A673 (cell line): ENCODE measurements around the gene RBFOX2. TPM values are rescaled to one million over a fixed set of nuclear protein-coding genes. Genes with fewer than 3 reads are reported as not detected.

Experiments
- BruUV-seq: library from RNA; stranded (reverse); fragments of 400-500 nt; replicated peaks from 2 replicates; lab custom pipeline; 2021; lab: Mats Ljungman, UMichigan
- CTCF ChIA-PET: fragments of 300-600 bp; sonication (Branson Sonifier 250); formaldehyde crosslinking; loops from one replicate; lab custom pipeline; 2022; ENCODE audit warnings: antibody characterized with exemption; lab: Charles Lee
- POLR2A ChIA-PET: fragments of 300-600 bp; sonication (Branson Sonifier 250); formaldehyde crosslinking; loops from one replicate; lab custom pipeline; 2022; ENCODE audit warnings: antibody characterized with exemption; ENCODE audit not compliant: low non-redundant PET; lab: Charles Lee
- DNase-seq: peaks from one replicate; pipeline ENCODE4 v3.0.0-alpha.2; 2015; ENCODE audit warnings: low spot score
- H3K27ac ChIP-seq: fragments of 200-600 bp; sonication (generic); 2 replicates; pipeline ENCODE4 v1.5.1; 2016; ENCODE audit warnings: mixed run types, low read depth, mild to moderate bottlenecking, mixed read lengths, antibody characterized with exemption, low read length; ENCODE audit not compliant: poor library complexity, severe bottlenecking
- H3K27me3 ChIP-seq: fragments of 200-600 bp; sonication (generic); replicated peaks from 2 replicates; pipeline ENCODE4 v1.6.1; 2017; ENCODE audit warnings: mixed run types, low read depth, mild to moderate bottlenecking, mixed read lengths, antibody characterized with exemption, low read length; ENCODE audit not compliant: insufficient read depth, poor library complexity
- H3K36me3 ChIP-seq: fragments of 200-600 bp; sonication (generic); 2 replicates; pipeline ENCODE4 v1.6.1; 2016; ENCODE audit warnings: mixed run types, mild to moderate bottlenecking, mixed read lengths, antibody characterized with exemption, low read length; ENCODE audit not compliant: insufficient read depth, poor library complexity, severe bottlenecking
- H3K4me1 ChIP-seq: fragments of 200-600 bp; sonication (generic); 2 replicates; pipeline ENCODE4 v1.6.1; 2017; ENCODE audit warnings: mixed run types, mild to moderate bottlenecking, mixed read lengths, antibody characterized with exemption, low read length; ENCODE audit not compliant: insufficient read depth, poor library complexity, severe bottlenecking
- H3K4me3 ChIP-seq: fragments of 200-600 bp; sonication (generic); 2 replicates; pipeline ENCODE4 v1.5.1; 2016; ENCODE audit warnings: low read depth, mixed run types, mild to moderate bottlenecking, mixed read lengths, low read length; ENCODE audit not compliant: poor library complexity, severe bottlenecking
- H3K9me3 ChIP-seq: fragments of 200-600 bp; sonication (generic); 2 replicates; pipeline ENCODE4 v1.6.1; 2016; ENCODE audit warnings: mixed run types, low read depth, mild to moderate bottlenecking, mixed read lengths, antibody characterized with exemption, low read length; ENCODE audit not compliant: poor library complexity, severe bottlenecking
- CTCF ChIP-seq: fragments of 300-800, 200-600 bp; sonication (generic); conservative IDR thresholded peaks from 2 replicates; pipeline ENCODE4 v1.5.1; 2017; ENCODE audit warnings: low read depth, mild to moderate bottlenecking, antibody characterized with exemption, low read length, moderate library complexity, mixed read lengths
- EZH2 ChIP-seq: fragments of 200-600 bp; sonication (generic); IDR thresholded peaks from 2 replicates; pipeline ENCODE4 v1.6.1; 2017; ENCODE audit warnings: borderline replicate concordance, low read depth, mild to moderate bottlenecking, mixed read lengths, antibody characterized with exemption, low read length; ENCODE audit not compliant: poor library complexity, severe bottlenecking
- intact Hi-C: fragments of 100-400 bp; cut with micrococcal nuclease; formaldehyde crosslinking; loops from one replicate; pipeline ENCODE4 v1.10.0; 2022; ENCODE audit not compliant: unreplicated experiment
- total RNA-seq: library from RNA; stranded (reverse); gene quantifications from 2 replicates; pipeline ENCODE4 v1.2.3, GENCODE V29; 2021

RBFOX2 gene
- total RNA-seq, 1 experiment from 2014 or later, result 142 TPM

GRCh38 chr22:36027935-36028645, 534 bp downstream of the RBFOX2 start:
- Histone ChIP-seq H3K36me3 (peaks cover 6% of the 10 kb centered on the region), H3K27ac (peak overlapping the region; percentile 84), H3K9me3 (no peaks in the 10 kb centered on the region), H3K4me3 (peak overlapping the region; percentile 89), H3K4me1 (peaks cover 27% of the 10 kb centered on the region), H3K27me3 (no peaks in the 10 kb centered on the region)
- BruUV-seq, result no TSS peak
- ChIA-PET POLR2A (interaction anchor here (0.6 to 0.9 kb wide), 3 partner anchors 11 to 133 kb away, joined by 3 to 8 read pairs (median 5); no protein-coding TSS in a partner anchor), CTCF (interaction anchor here (0.7 to 1.8 kb wide), 2 partner anchors 38 to 69 kb away, joined by 3 to 13 read pairs; no protein-coding TSS in a partner anchor)
- TF ChIP-seq EZH2 (no peak), CTCF (no peak)
- intact Hi-C loops, result loop anchor here (5.0 kb wide), 2 partner anchors 56 to 106 kb away; no protein-coding TSS in a partner anchor
- DNase-seq, result no peak

- intact Hi-C loops, result loop anchor here (5.0 kb wide), 2 partner anchors 55 to 105 kb away; no protein-coding TSS in a partner anchor
- no peak for TF ChIP-seq EZH2
- no peak for TF ChIP-seq CTCF
- BruUV-seq, result TSS peak; percentile 33
- H3K9me3 ChIP-seq, result no peaks in the 10 kb centered on the region
- ChIA-PET POLR2A (no interaction called here), CTCF (no interaction called here)
- H3K4me3 ChIP-seq, result peak overlapping the region; percentile 89
- H3K27ac ChIP-seq, result peak overlapping the region; percentile 84
- H3K27me3 ChIP-seq, result no peaks in the 10 kb centered on the region
- peak; percentile 43 for DNase-seq
- peaks cover 27% of the 10 kb centered on the region for H3K4me1 ChIP-seq
- peaks cover 6% of the 10 kb centered on the region for H3K36me3 ChIP-seq
Observed at GRCh38 chr22:36027579-36027934, 1.1 kb downstream of the RBFOX2 start.

- Histone ChIP-seq H3K27me3 (no peaks in the 10 kb centered on the region), H3K27ac (peak overlapping the region; percentile 52), H3K4me3 (peak overlapping the region; percentile 89), H3K36me3 (peaks cover 6% of the 10 kb centered on the region), H3K9me3 (no peaks in the 10 kb centered on the region), H3K4me1 (peaks cover 32% of the 10 kb centered on the region)
- TF ChIP-seq CTCF, result no peak
- peak; percentile 46 for DNase-seq
- CTCF ChIA-PET, result no interaction called here
- no TSS peak for BruUV-seq
- POLR2A ChIA-PET, result interaction anchor here (0.6 kb wide), 1 partner anchor 55 kb away, joined by 22 read pairs; no protein-coding TSS in a partner anchor
- intact Hi-C loops, result loop anchor here (5.0 kb wide), 2 partner anchors 54 to 104 kb away; no protein-coding TSS in a partner anchor
Observed at GRCh38 chr22:36026741-36027140, 1.9 kb downstream of the RBFOX2 start.
